ENCODE data around the gene LCOR.
A peak's percentile ranks its signal among the peaks of the same experiment; 100 is the strongest.

LCOR gene

GRCh38 chr10:96826438-96826837, 5.7 kb upstream of the LCOR start:
- Histone ChIP-seq H3K27ac (ENCODE audit: low read length) (no peak overlapping the region), H3K4me3 (ENCODE audit: low read length in 2 of 2) (no peak overlapping the region), H3K27me3 (ENCODE audit: control insufficient read depth in 1 of 2, insufficient read depth in 2 of 2, low read length in 2 of 2) (no peaks in the 10 kb centered on the region), H3K4me1 (ENCODE audit: control insufficient read depth, insufficient read depth, low read length) (no peaks in the 10 kb centered on the region), H3K9me3 (ENCODE audit: control insufficient read depth in 2 of 2, low read length in 2 of 2) (no peaks in the 10 kb centered on the region), H3K9ac (ENCODE audit: low read length in 2 of 2) (no peak overlapping the region), H3K36me3 (ENCODE audit: control insufficient read depth in 2 of 2, insufficient read depth in 2 of 2, low read length in 2 of 2) (no peaks in the 10 kb centered on the region)

DNA sequence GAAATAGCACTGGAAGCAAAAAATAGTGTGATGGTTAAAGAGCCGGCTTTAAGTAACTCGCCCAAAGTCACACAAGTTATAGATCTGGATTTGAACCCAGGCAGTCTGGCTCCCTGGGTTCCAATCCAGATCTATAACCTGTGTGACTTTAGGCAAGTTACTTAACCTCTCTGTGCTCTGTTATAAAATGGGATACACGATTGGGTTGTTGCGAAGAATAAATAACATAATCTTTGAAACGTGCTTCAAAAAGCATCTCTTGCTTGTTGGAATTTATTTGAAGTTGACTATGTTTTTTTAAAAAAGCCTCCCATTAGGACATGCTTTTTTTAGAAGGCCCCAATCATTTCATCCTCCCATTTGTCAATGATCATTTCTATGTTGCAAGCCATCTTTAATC, 3.5 kb upstream of the LCOR start:
- H3K27me3 ChIP-seq (ENCODE audit: control insufficient read depth in 1 of 2, insufficient read depth in 2 of 2, low read length in 2 of 2) = no peaks in the 10 kb centered on the region
- no peak overlapping the region for H3K9ac ChIP-seq (ENCODE audit: low read length in 2 of 2)
- no peaks in the 10 kb centered on the region for H3K9me3 ChIP-seq (ENCODE audit: control insufficient read depth in 2 of 2, low read length in 2 of 2)
- no peak overlapping the region for H3K4me3 ChIP-seq (ENCODE audit: low read length in 2 of 2)
- no peak overlapping the region for H3K27ac ChIP-seq (ENCODE audit: low read length)
- no peaks in the 10 kb centered on the region for H3K36me3 ChIP-seq (ENCODE audit: control insufficient read depth in 2 of 2, insufficient read depth in 2 of 2, low read length in 2 of 2)
- peaks cover 3% of the 10 kb centered on the region for H3K4me1 ChIP-seq (ENCODE audit: control insufficient read depth, insufficient read depth, low read length)

- Histone ChIP-seq H3K4me3 (ENCODE audit: low read length in 2 of 2) (no peak overlapping the region), H3K27ac (ENCODE audit: low read length) (no peak overlapping the region), H3K9ac (ENCODE audit: low read length in 2 of 2) (no peak overlapping the region), H3K9me3 (ENCODE audit: control insufficient read depth in 2 of 2, low read length in 2 of 2) (no peaks in the 10 kb centered on the region), H3K4me1 (ENCODE audit: control insufficient read depth, insufficient read depth, low read length) (peaks cover 5% of the 10 kb centered on the region), H3K36me3 (ENCODE audit: control insufficient read depth in 2 of 2, insufficient read depth in 2 of 2, low read length in 2 of 2) (no peaks in the 10 kb centered on the region), H3K27me3 (ENCODE audit: control insufficient read depth in 1 of 2, insufficient read depth in 2 of 2, low read length in 2 of 2) (no peaks in the 10 kb centered on the region)
Observed at GRCh38 chr10:96829029-96829773, 2.9 kb upstream of the LCOR start.

DNA sequence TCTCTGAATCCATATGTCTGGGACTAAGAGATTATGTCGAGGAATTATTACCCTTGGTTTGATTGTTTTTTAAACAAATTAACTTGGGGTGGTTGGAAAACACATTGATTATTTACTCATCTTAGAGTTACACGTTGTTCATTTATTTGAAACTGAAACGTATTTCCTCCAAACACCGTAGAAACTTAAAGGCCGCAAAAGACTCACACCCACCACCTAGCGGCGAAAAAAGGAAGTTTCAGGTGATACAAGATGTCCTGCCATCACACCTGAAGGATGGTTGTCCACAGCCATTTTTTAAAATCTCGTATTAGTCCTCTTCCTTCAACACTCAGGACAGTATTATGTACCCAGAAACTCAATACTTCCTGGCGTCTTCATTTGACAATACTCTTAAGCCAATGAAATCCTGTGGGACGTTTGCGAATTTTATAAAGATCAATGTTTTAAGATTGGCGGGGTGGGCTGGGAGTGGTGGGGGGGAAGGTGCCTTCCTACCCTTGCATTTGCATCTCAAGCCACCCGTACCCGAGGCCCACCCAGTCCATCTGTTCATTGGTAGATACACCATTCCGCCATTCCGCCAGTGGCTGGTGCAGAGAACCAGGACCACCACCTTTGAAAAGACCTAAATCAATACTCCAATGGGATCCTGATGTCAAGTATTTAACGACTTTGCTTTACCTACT, 1.4 kb upstream of the LCOR start:
- H3K27me3 ChIP-seq (ENCODE audit: control insufficient read depth in 1 of 2, insufficient read depth in 2 of 2, low read length in 2 of 2) = no peaks in the 10 kb centered on the region
- peaks cover 8% of the 10 kb centered on the region for H3K4me1 ChIP-seq (ENCODE audit: control insufficient read depth, insufficient read depth, low read length)
- H3K27ac ChIP-seq (ENCODE audit: low read length) = no peak overlapping the region
- no peak overlapping the region for H3K4me3 ChIP-seq (ENCODE audit: low read length in 2 of 2)
- H3K36me3 ChIP-seq (ENCODE audit: control insufficient read depth in 2 of 2, insufficient read depth in 2 of 2, low read length in 2 of 2) = no peaks in the 10 kb centered on the region
- no peak overlapping the region for H3K9ac ChIP-seq (ENCODE audit: low read length in 2 of 2)
- H3K9me3 ChIP-seq (ENCODE audit: control insufficient read depth in 2 of 2, low read length in 2 of 2) = no peaks in the 10 kb centered on the region

DNA sequence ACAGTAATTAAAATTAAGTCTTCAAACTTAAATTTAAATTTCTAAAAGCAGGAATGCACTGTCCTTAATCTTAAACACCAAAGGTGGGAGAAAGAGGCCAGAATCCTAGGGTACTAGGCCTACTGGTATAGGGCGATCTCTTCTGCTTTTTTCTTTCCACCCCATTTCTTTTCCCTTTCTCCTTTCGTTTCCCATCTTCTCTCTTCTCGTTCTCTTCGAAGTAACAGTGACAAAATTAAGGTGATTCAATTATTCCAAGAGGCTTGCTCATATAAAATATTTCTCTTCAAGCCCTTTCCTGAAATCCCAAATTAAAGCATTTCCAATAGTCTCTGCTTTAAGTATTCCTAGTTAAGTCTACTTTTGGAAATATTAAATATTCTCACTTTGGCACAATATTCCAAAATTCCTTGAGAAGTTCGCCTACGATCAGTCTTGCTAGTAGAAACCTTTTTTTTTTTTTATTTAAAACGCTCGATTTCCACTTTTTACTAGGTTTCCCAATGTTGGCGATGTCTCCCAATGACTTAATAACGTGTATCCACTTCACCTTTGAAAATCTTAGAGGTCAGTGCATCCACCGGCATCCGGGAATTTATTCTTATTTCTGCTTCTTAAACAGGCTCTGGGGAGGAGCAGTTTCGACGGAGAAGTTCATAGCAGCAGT, 765 bp upstream of the LCOR start:
- Histone ChIP-seq H3K9ac (ENCODE audit: low read length in 2 of 2) (peak overlapping the region; percentile 72 to 76), H3K4me3 (ENCODE audit: low read length in 2 of 2) (peak overlapping the region; percentile 75 to 83)

GRCh38 chr10:96832721-96833219, 672 bp downstream of the LCOR start:
- Histone ChIP-seq H3K36me3 (ENCODE audit: control insufficient read depth in 2 of 2, insufficient read depth in 2 of 2, low read length in 2 of 2) (no peaks in the 10 kb centered on the region), H3K9me3 (ENCODE audit: control insufficient read depth in 2 of 2, low read length in 2 of 2) (no peaks in the 10 kb centered on the region), H3K9ac (ENCODE audit: low read length in 2 of 2) (peak overlapping the region; percentile 64 to 73), H3K4me3 (ENCODE audit: low read length in 2 of 2) (peak overlapping the region; percentile 55 to 83), H3K4me1 (ENCODE audit: control insufficient read depth, insufficient read depth, low read length) (peaks cover 15% of the 10 kb centered on the region), H3K27me3 (ENCODE audit: control insufficient read depth in 1 of 2, insufficient read depth in 2 of 2, low read length in 2 of 2) (no peaks in the 10 kb centered on the region), H3K27ac (ENCODE audit: low read length) (peak overlapping the region; percentile 70)

More for the DNA sequence above, 765 bp upstream of the LCOR start:
- H3K36me3 ChIP-seq (ENCODE audit: control insufficient read depth in 2 of 2, insufficient read depth in 2 of 2, low read length in 2 of 2) = no peaks in the 10 kb centered on the region
- H3K4me1 ChIP-seq (ENCODE audit: control insufficient read depth, insufficient read depth, low read length) = peaks cover 13% of the 10 kb centered on the region
- H3K9me3 ChIP-seq (ENCODE audit: control insufficient read depth in 2 of 2, low read length in 2 of 2) = no peaks in the 10 kb centered on the region
- H3K27me3 ChIP-seq (ENCODE audit: control insufficient read depth in 1 of 2, insufficient read depth in 2 of 2, low read length in 2 of 2) = no peaks in the 10 kb centered on the region
- peak overlapping the region; percentile 82 for H3K27ac ChIP-seq (ENCODE audit: low read length)

DNA sequence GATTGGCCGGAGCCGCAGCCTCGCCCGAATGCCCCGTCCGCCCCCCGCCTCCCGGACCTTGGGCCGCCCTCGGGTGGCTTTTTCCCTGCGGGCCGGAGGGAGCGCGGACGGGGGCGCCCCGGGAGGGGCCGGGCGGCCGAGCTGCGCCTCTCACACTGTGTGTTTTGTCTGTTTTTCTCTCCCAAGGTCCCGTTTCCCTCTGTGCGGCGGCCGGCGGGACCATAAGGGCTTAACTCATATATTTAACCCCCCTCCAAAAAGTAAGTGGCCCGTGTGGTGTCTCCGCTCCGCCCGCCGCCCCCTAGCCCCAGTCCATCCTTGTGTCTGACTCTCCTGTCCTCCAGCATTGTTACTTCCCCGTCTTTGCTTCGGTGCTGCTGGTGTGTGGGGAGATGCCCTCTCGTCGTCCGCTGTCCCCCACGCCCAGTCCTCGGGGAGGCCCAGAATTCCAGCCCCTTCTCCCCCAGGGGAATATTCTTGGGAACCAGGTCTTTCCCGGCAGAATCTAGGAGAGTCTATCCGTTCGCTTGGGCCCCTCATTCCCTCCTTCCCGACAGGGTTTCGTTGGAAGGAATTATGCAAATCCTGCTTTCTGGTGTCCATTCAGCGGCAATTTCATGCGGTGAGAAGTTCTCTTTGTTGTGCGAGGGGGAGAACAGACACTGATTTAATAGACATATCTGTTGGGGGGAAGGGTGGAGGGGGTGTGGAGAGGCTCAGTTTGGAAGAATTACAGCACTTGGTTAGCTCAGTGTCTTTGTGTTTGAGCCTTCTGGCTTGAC, 1.3 kb downstream of the LCOR start:
- Histone ChIP-seq H3K9ac (ENCODE audit: low read length in 2 of 2) (peak overlapping the region; percentile 64 to 73), H3K27ac (ENCODE audit: low read length) (peak overlapping the region; percentile 70)

DNA sequence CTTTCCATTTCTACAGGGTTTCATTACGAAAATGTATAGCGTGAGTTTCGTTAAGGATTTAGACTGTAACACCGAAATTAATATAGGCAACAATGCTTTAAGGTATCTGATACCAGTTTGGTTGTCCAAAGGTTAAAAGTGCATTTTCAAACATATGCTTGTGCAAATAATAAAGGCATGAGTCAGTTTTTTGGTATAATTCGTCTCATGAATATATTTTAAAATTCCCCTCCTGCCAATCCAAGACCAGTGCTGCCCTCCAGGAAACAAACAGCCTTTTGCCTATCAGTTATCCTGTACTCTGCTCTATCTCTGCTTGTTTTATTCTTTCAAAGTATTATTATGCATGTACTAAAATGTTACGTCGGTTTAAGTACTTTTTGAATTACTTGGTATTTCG, 2.0 kb downstream of the LCOR start:
- H3K4me1 ChIP-seq (ENCODE audit: control insufficient read depth, insufficient read depth, low read length) = peaks cover 15% of the 10 kb centered on the region
- no peak overlapping the region for H3K27ac ChIP-seq (ENCODE audit: low read length)
- H3K9me3 ChIP-seq (ENCODE audit: control insufficient read depth in 2 of 2, low read length in 2 of 2) = no peaks in the 10 kb centered on the region
- no peaks in the 10 kb centered on the region for H3K27me3 ChIP-seq (ENCODE audit: control insufficient read depth in 1 of 2, insufficient read depth in 2 of 2, low read length in 2 of 2)
- H3K36me3 ChIP-seq (ENCODE audit: control insufficient read depth in 2 of 2, insufficient read depth in 2 of 2, low read length in 2 of 2) = no peaks in the 10 kb centered on the region
- peak overlapping the region; percentile 64 to 73 for H3K9ac ChIP-seq (ENCODE audit: low read length in 2 of 2)
- peak overlapping the region; percentile 55 to 83 for H3K4me3 ChIP-seq (ENCODE audit: low read length in 2 of 2)

More for the DNA sequence above, 1.3 kb downstream of the LCOR start:
- peaks cover 15% of the 10 kb centered on the region for H3K4me1 ChIP-seq (ENCODE audit: control insufficient read depth, insufficient read depth, low read length)
- H3K27me3 ChIP-seq (ENCODE audit: control insufficient read depth in 1 of 2, insufficient read depth in 2 of 2, low read length in 2 of 2) = no peaks in the 10 kb centered on the region
- H3K9me3 ChIP-seq (ENCODE audit: control insufficient read depth in 2 of 2, low read length in 2 of 2) = no peaks in the 10 kb centered on the region
- H3K4me3 ChIP-seq (ENCODE audit: low read length in 2 of 2) = peak overlapping the region; percentile 55 to 83
- H3K36me3 ChIP-seq (ENCODE audit: control insufficient read depth in 2 of 2, insufficient read depth in 2 of 2, low read length in 2 of 2) = no peaks in the 10 kb centered on the region

- Histone ChIP-seq H3K27ac (ENCODE audit: low read length) (no peak overlapping the region), H3K9me3 (ENCODE audit: control insufficient read depth in 2 of 2, low read length in 2 of 2) (no peaks in the 10 kb centered on the region), H3K9ac (ENCODE audit: low read length in 2 of 2) (peak overlapping the region in 1 of 2 donors; percentile 21), H3K4me1 (ENCODE audit: control insufficient read depth, insufficient read depth, low read length) (peaks cover 15% of the 10 kb centered on the region), H3K27me3 (ENCODE audit: control insufficient read depth in 1 of 2, insufficient read depth in 2 of 2, low read length in 2 of 2) (no peaks in the 10 kb centered on the region), H3K36me3 (ENCODE audit: control insufficient read depth in 2 of 2, insufficient read depth in 2 of 2, low read length in 2 of 2) (no peaks in the 10 kb centered on the region), H3K4me3 (ENCODE audit: low read length in 2 of 2) (no peak overlapping the region)
Observed at GRCh38 chr10:96835899-96836298, 3.8 kb downstream of the LCOR start.

DNA sequence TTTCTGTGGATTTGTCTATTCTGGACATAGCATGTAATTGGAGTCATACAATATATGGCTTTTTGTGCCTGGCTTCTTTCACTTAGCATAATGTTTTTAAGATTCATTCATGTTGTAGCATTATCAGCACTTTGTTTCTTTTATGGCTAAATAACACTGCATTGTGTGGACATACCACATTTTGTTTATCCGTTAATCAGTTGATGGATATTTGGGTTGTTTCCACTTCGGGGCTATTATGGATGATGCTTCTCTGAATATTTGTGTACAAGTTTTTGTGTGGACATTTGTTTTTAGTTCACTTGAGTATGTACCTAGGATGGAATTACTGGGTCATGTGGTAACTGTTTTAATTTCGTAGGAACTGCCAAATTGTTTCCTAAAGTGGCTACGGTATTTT, 6.4 kb downstream of the LCOR start:
- Histone ChIP-seq H3K36me3 (ENCODE audit: control insufficient read depth in 2 of 2, insufficient read depth in 2 of 2, low read length in 2 of 2) (no peaks in the 10 kb centered on the region), H3K27ac (ENCODE audit: low read length) (no peak overlapping the region), H3K27me3 (ENCODE audit: control insufficient read depth in 1 of 2, insufficient read depth in 2 of 2, low read length in 2 of 2) (no peaks in the 10 kb centered on the region), H3K9me3 (ENCODE audit: control insufficient read depth in 2 of 2, low read length in 2 of 2) (no peaks in the 10 kb centered on the region), H3K4me3 (ENCODE audit: low read length in 2 of 2) (no peak overlapping the region), H3K9ac (ENCODE audit: low read length in 2 of 2) (no peak overlapping the region), H3K4me1 (ENCODE audit: control insufficient read depth, insufficient read depth, low read length) (peaks cover 13% of the 10 kb centered on the region)

All from stomach smooth muscle (tissue), 2 donors.